ENCODE measurements around the gene ERC2.

ERC2 gene

GRCh38 chr3:55812394-55813013, 655.8 kb downstream of the ERC2 start:
- no peaks in the 10 kb centered on the region for H3K27me3 Mint-ChIP-seq
- H3K4me1 Mint-ChIP-seq: no peaks in the 10 kb centered on the region
- H3K4me3 Mint-ChIP-seq: no peak overlapping the region
- H3K9me3 Mint-ChIP-seq: no peaks in the 10 kb centered on the region
- H3K36me3 Mint-ChIP-seq: no peaks in the 10 kb centered on the region
- H3K27ac Mint-ChIP-seq: no peak overlapping the region

GRCh38 chr3:55807210-55807609, 661.1 kb downstream of the ERC2 start:
- no peaks in the 10 kb centered on the region for H3K4me1 Mint-ChIP-seq
- no peak overlapping the region for H3K27ac Mint-ChIP-seq
- H3K36me3 Mint-ChIP-seq: no peaks in the 10 kb centered on the region
- H3K4me3 Mint-ChIP-seq: no peak overlapping the region
- peaks cover 8% of the 10 kb centered on the region for H3K9me3 Mint-ChIP-seq
- no peaks in the 10 kb centered on the region for H3K27me3 Mint-ChIP-seq

GRCh38 chr3:55805169-55805568, 663.1 kb downstream of the ERC2 start:
- no peaks in the 10 kb centered on the region for H3K27me3 Mint-ChIP-seq
- H3K4me3 Mint-ChIP-seq: no peak overlapping the region
- H3K36me3 Mint-ChIP-seq: no peaks in the 10 kb centered on the region
- H3K9me3 Mint-ChIP-seq: peaks cover 8% of the 10 kb centered on the region
- H3K27ac Mint-ChIP-seq: no peak overlapping the region
- no peaks in the 10 kb centered on the region for H3K4me1 Mint-ChIP-seq

DNA sequence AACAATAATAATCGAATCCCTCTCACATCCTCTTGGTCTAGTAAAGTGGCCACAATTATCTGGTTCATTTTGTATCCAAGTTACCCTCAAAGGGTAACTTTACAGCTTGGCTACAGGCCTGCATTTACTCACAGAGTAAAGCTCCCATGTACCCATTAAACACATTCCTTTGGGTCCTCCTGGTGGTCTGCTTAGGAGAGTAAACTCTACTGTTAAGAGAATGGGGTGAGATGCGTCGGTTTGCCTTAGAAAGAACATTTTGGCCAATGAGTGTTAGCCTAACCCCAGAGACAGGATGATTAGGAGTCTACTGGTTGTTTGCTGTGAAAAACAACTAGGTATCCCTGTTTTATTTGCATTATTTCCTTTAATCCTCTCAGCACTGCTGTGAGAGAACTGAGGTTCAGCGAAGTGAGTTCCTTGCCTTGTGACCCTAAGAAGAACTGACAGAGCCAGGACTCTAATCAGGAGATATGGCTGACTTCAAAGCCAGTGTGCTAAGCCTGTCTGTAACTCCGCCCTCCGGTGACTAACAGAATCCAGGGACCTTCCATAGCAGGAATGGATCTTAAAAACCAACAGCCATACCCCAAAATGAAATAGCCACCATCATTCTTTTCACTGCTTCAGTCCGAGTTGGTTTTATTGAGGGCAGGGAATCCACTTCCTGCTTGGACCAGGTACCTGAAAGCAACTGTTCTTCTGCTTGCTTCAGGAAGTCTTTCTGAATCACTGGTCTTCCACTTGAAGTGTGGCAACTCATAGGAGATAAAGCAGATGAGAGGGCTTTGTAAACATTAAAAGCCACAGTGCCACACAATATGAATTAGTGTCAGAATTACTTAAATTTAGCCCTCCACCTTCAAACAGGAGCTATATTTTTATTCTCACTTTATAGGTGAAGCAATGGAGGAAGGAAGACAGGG, 663.8 kb downstream of the ERC2 start:
- no peaks in the 10 kb centered on the region for H3K27me3 Mint-ChIP-seq
- peaks cover 8% of the 10 kb centered on the region for H3K9me3 Mint-ChIP-seq
- no peak overlapping the region for H3K27ac Mint-ChIP-seq

DNA sequence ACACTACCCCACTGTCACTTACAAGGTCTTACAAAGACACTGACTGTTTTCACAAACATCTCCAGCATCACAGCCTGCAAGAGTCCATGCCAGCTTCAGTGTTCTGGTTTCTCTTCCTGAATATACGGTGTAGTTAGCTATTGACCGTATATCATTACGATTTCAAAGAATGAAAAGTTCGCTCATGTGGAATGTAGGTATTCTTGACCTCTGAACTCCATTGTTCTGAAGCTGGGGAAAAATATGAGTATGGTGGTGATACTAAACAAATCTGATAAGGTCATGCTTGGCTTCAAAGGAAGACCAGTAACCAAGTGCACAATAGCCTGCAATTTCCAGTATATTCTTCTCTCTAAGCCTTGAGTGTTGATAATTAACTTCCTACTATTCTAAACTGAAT, 665.5 kb downstream of the ERC2 start:
- no peaks in the 10 kb centered on the region for H3K36me3 Mint-ChIP-seq
- H3K27me3 Mint-ChIP-seq: no peaks in the 10 kb centered on the region
- H3K4me3 Mint-ChIP-seq: no peak overlapping the region
- H3K9me3 Mint-ChIP-seq: peaks cover 8% of the 10 kb centered on the region
- no peaks in the 10 kb centered on the region for H3K4me1 Mint-ChIP-seq
- no peak overlapping the region for H3K27ac Mint-ChIP-seq

More for the DNA sequence above, 663.8 kb downstream of the ERC2 start:
- H3K4me1 Mint-ChIP-seq: no peaks in the 10 kb centered on the region
- H3K4me3 Mint-ChIP-seq: no peak overlapping the region
- no peaks in the 10 kb centered on the region for H3K36me3 Mint-ChIP-seq

- Mint-ChIP-seq H3K36me3 (no peaks in the 10 kb centered on the region), H3K27me3 (no peaks in the 10 kb centered on the region), H3K9me3 (peaks cover 8% of the 10 kb centered on the region), H3K27ac (no peak overlapping the region), H3K4me3 (no peak overlapping the region), H3K4me1 (no peaks in the 10 kb centered on the region)
Observed at GRCh38 chr3:55801676-55802075, 666.6 kb downstream of the ERC2 start.

GRCh38 chr3:55801068-55801467, 667.2 kb downstream of the ERC2 start:
- Mint-ChIP-seq H3K36me3 (no peaks in the 10 kb centered on the region), H3K4me1 (no peaks in the 10 kb centered on the region), H3K27me3 (no peaks in the 10 kb centered on the region), H3K9me3 (peaks cover 8% of the 10 kb centered on the region), H3K27ac (no peak overlapping the region), H3K4me3 (no peak overlapping the region)

DNA sequence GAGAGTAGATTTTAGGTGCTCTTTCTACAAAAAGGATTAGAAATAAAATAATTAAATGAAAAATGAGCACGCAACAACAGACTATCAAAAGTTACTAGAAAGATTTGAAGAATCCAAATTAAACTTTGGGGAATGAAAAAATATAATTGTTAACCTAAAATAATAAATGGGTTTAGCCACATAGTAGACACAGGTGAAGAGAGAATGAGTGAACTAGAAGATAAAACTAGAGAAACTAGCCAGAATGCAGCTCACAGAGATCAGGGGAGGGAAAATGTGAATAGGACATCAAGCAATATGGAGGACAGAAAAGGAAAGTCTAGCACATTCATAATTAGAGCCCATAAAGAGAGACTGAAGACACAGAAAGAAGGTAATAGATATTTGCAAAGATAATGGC, 670.5 kb downstream of the ERC2 start:
- H3K9me3 Mint-ChIP-seq: no peaks in the 10 kb centered on the region
- no peaks in the 10 kb centered on the region for H3K36me3 Mint-ChIP-seq
- H3K4me3 Mint-ChIP-seq: no peak overlapping the region
- H3K4me1 Mint-ChIP-seq: no peaks in the 10 kb centered on the region
- H3K27ac Mint-ChIP-seq: no peak overlapping the region
- H3K27me3 Mint-ChIP-seq: no peaks in the 10 kb centered on the region

GRCh38 chr3:55797084-55797483, 671.2 kb downstream of the ERC2 start:
- Mint-ChIP-seq H3K4me1 (no peaks in the 10 kb centered on the region), H3K9me3 (no peaks in the 10 kb centered on the region), H3K4me3 (no peak overlapping the region), H3K27ac (no peak overlapping the region), H3K36me3 (no peaks in the 10 kb centered on the region), H3K27me3 (no peaks in the 10 kb centered on the region)

DNA sequence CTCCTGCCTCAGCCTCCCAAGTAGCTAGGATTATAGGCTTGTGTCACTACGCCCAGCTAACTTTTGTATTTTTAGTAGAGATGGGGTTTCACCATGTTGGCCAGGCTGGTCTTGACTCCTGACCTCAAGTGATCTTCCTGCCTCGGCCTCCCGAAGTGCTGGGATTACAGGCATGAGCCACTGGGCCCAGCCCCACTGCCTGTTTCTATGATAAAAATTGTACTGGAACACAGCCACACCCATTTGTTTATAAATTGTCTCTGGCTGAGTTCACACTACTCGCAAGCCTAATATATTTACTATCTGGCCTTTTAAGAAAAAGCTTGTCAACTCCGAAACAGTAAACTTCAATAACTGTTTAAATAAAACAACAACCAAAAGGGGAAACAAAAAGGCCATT, 671.7 kb downstream of the ERC2 start:
- Mint-ChIP-seq H3K27me3 (no peaks in the 10 kb centered on the region), H3K4me1 (no peaks in the 10 kb centered on the region), H3K4me3 (no peak overlapping the region), H3K36me3 (no peaks in the 10 kb centered on the region), H3K27ac (no peak overlapping the region), H3K9me3 (no peaks in the 10 kb centered on the region)

GRCh38 chr3:55795746-55796145, 672.5 kb downstream of the ERC2 start:
- no peaks in the 10 kb centered on the region for H3K4me1 Mint-ChIP-seq
- H3K9me3 Mint-ChIP-seq: no peaks in the 10 kb centered on the region
- H3K27me3 Mint-ChIP-seq: no peaks in the 10 kb centered on the region
- H3K4me3 Mint-ChIP-seq: no peak overlapping the region
- H3K36me3 Mint-ChIP-seq: no peaks in the 10 kb centered on the region
- H3K27ac Mint-ChIP-seq: no peak overlapping the region

DNA sequence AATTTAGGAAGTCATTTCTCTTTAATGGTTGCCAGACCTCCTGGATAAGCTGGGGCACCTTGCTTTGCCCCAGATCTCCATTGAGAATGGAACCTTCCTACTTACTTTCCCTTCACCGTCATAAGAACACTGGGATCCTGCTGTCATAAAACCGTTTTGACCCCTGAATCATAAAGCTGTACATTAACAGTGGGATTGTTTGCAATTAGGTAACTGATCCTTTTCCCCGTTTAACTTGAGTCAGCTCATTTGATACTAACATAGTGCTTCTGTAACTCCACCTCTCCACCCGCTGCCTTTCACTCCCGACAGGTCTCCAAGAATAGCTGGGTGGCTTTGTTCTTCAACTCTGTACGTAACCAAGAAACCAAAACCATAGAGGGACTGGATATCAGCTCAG, 673.0 kb downstream of the ERC2 start:
- no peaks in the 10 kb centered on the region for H3K4me1 Mint-ChIP-seq
- no peaks in the 10 kb centered on the region for H3K27me3 Mint-ChIP-seq
- no peaks in the 10 kb centered on the region for H3K9me3 Mint-ChIP-seq
- H3K36me3 Mint-ChIP-seq: no peaks in the 10 kb centered on the region
- H3K27ac Mint-ChIP-seq: no peak overlapping the region
- H3K4me3 Mint-ChIP-seq: no peak overlapping the region

DNA sequence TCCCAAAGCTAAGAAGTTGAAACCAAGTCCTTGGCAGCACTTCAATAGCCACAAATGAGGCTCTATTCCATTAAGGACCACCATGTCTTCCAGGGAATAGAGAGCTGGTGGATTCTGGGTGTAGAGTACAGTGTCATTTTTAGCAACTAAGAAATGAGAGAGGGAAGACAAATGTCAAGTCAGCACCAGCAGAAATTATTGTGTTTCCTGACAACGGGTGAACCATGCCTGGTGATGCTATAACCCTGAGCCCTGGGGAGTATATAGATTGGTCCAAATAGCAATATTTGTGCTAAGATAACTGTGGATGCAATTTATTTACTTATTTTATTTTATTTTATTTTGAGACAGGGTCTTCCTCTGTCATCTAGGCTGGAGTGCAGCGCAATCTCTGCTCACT, 675.5 kb downstream of the ERC2 start:
- no peaks in the 10 kb centered on the region for H3K4me1 Mint-ChIP-seq
- no peak overlapping the region for H3K27ac Mint-ChIP-seq
- H3K27me3 Mint-ChIP-seq: no peaks in the 10 kb centered on the region
- H3K9me3 Mint-ChIP-seq: no peaks in the 10 kb centered on the region
- H3K36me3 Mint-ChIP-seq: no peaks in the 10 kb centered on the region
- no peak overlapping the region for H3K4me3 Mint-ChIP-seq

GRCh38 chr3:55792009-55792408, 676.3 kb downstream of the ERC2 start:
- Mint-ChIP-seq H3K4me1 (no peaks in the 10 kb centered on the region), H3K4me3 (no peak overlapping the region), H3K27ac (no peak overlapping the region), H3K9me3 (no peaks in the 10 kb centered on the region), H3K36me3 (no peaks in the 10 kb centered on the region), H3K27me3 (no peaks in the 10 kb centered on the region)

- Mint-ChIP-seq H3K4me3 (no peak overlapping the region), H3K27ac (no peak overlapping the region), H3K27me3 (no peaks in the 10 kb centered on the region), H3K4me1 (no peaks in the 10 kb centered on the region), H3K36me3 (no peaks in the 10 kb centered on the region), H3K9me3 (no peaks in the 10 kb centered on the region)
Observed at GRCh38 chr3:55790596-55791350, 677.5 kb downstream of the ERC2 start.

DNA sequence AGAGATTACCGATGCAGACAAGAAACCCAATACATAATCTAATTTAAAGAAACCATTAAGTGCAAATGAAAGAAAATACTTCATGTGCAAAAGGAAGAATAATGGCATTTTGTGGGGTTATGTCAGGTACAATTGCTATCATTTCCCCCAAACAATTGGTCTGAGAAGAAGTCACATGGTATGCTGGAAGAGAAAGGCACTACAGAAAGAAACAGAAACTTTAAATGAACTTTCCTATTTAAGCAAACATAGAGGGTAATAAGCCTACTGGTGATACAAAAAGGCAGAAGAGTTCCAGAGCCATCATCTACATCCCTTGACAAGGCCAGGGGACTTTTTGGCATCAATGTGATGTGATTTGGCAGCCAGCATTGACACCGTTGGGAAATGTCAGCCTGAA, 678.8 kb downstream of the ERC2 start:
- Mint-ChIP-seq H3K27me3 (no peaks in the 10 kb centered on the region), H3K27ac (no peak overlapping the region), H3K4me1 (no peaks in the 10 kb centered on the region)

More for the DNA sequence above, 678.8 kb downstream of the ERC2 start:
- H3K9me3 Mint-ChIP-seq: no peaks in the 10 kb centered on the region
- no peak overlapping the region for H3K4me3 Mint-ChIP-seq
- H3K36me3 Mint-ChIP-seq: no peaks in the 10 kb centered on the region

Data from activated naive CD4-positive, alpha-beta T cell treated with anti-CD3 and anti-CD28 coated beads, Interleukin-2, amount 50 U/mL, for 24 hours (primary cell).